GM18505 (cell line): Measurements from ENCODE around the gene AK4.
A peak's percentile ranks its signal among the peaks of the same experiment; 100 is the strongest.
"Not testable (repeated sequence)": the region's sequence is repeated elsewhere in the genome, so short reads cannot be mapped to it uniquely, and the experiment has no call there.

Experiments
- ATAC-seq: cut with Tn5 transposase; IDR thresholded peaks from one replicate; pipeline ENCODE4 v1.9.1; 2021; ENCODE audit not compliant: unreplicated experiment
- POLR2A ChIP-seq: IDR thresholded peaks from 4 replicates; pipeline ENCODE4 v1.6.1; 2011; ENCODE audit warnings: borderline replicate concordance; ENCODE audit not compliant: insufficient read depth, insufficient read length; ENCODE audit errors: extremely low read depth

Gene AK4

GRCh38 chr1:65148178-65148547, at the start of gene AK4:
Gene AK4 (plus strand): TSS chr1:65148203. CDS start chr1:65148408, 205 bp downstream.
- peak; percentile 23 for ATAC-seq

GRCh38 chr1:65103807-65104206, 44.2 kb upstream of the AK4 start:
- ATAC-seq = no peak
- TF ChIP-seq POLR2A = no peak

GRCh38 chr1:65104854-65105534, 43.0 kb upstream of the AK4 start:
- ATAC-seq = no peak
- no peak for TF ChIP-seq POLR2A

GRCh38 chr1:65105596-65105995, 42.4 kb upstream of the AK4 start:
- ATAC-seq = no peak
- no peak for TF ChIP-seq POLR2A

- TF ChIP-seq POLR2A = no peak
- ATAC-seq = no peak
These were observed 39.9 kb upstream of the AK4 start for GRCh38 chr1:65108025-65108642.

- no peak for TF ChIP-seq POLR2A
- ATAC-seq = no peak
These were observed 38.5 kb upstream of the AK4 start for GRCh38 chr1:65109487-65109886.

- no peak for TF ChIP-seq POLR2A
- no peak for ATAC-seq
These were observed 35.2 kb upstream of the AK4 start for GRCh38 chr1:65112811-65113210.

GRCh38 chr1:65113298-65113697, 34.7 kb upstream of the AK4 start:
- no peak for TF ChIP-seq POLR2A
- ATAC-seq = no peak

GRCh38 chr1:65114322-65114721, 33.7 kb upstream of the AK4 start:
- no peak for TF ChIP-seq POLR2A
- ATAC-seq = no peak

- no peak for ATAC-seq
- TF ChIP-seq POLR2A = no peak
These were observed 28.1 kb upstream of the AK4 start for GRCh38 chr1:65119951-65120350.

- not testable (repeated sequence) for ATAC-seq
These were observed 18.9 kb upstream of the AK4 start for GRCh38 chr1:65129104-65129503.

GRCh38 chr1:65138524-65138923, 9.5 kb upstream of the AK4 start:
- TF ChIP-seq POLR2A = no peak
- no peak for ATAC-seq

GRCh38 chr1:65139793-65140192, 8.2 kb upstream of the AK4 start:
- not testable (repeated sequence) for ATAC-seq

GRCh38 chr1:65141394-65141793, 6.6 kb upstream of the AK4 start:
- no peak for TF ChIP-seq POLR2A
- no peak for ATAC-seq

- no peak for ATAC-seq
- TF ChIP-seq POLR2A = no peak
These were observed 6.1 kb upstream of the AK4 start for GRCh38 chr1:65141918-65142317.

GRCh38 chr1:65143112-65143658, 4.8 kb upstream of the AK4 start:
- ATAC-seq = not testable (repeated sequence)
